ENCODE results near the gene RELN. TPM values are rescaled to one million over a fixed set of nuclear protein-coding genes. Genes with fewer than 3 reads are reported as not detected.

The RELN gene
- total RNA-seq, 2 experiments from 2014 or later = not detected

DNA sequence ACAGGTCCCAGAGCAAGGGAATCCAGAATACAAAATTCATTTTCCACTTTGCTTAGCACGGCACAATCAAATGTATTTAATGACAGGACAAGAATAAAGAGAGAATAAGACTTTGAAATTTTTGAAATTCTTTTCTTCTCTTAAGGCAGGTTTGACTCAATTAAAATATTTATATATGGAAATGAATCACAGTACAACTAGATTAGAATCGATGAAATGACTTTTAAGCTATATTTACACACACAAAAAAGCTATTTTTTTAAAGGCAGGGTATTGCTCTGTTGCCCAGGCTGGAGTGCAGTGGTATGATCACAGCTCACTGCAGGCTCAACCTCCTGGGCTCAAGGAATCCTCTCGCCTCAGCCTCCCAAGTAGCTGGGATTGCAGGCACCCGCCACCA is 278.0 kb downstream of the RELN start:
- H3K4me3 Mint-ChIP-seq = no peak overlapping the region
- no peak for DNase-seq
- no peaks in the 10 kb centered on the region for H3K9me3 Mint-ChIP-seq
- no peaks in the 10 kb centered on the region for H3K4me1 Mint-ChIP-seq
- POLR2A ChIA-PET = no interaction called here
- CTCF ChIA-PET = no interaction called here
- no peaks in the 10 kb centered on the region for H3K27me3 Mint-ChIP-seq
- no peaks in the 10 kb centered on the region for H3K36me3 Mint-ChIP-seq (ENCODE audit: low read depth)
- H3K27ac Mint-ChIP-seq = no peak overlapping the region

DNA sequence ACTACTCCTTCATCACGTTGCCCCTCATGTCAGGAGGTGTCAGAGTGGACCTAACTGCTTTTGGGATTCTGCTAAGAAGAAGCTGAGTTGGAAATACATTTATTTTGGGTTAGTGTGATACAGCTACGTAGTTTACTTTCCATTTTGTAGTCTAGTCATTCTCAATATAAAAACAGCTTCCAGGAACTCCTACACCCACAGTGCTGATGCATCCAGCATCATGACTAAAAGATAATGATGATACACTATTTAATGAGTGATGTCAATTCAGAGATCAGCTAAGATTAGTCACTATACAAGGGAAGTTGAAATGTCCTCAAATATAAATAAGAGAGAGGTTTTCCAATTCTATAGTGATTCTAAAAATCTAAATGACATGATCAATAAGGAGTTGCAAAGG is 279.2 kb downstream of the RELN start:
- Mint-ChIP-seq H3K9me3 (no peaks in the 10 kb centered on the region), H3K4me3 (no peak overlapping the region), H3K27me3 (no peaks in the 10 kb centered on the region), H3K27ac (no peak overlapping the region), H3K4me1 (no peaks in the 10 kb centered on the region), H3K36me3 (ENCODE audit: low read depth) (no peaks in the 10 kb centered on the region)
- CTCF ChIA-PET = no interaction called here
- DNase-seq = no peak
- POLR2A ChIA-PET = no interaction called here

DNA sequence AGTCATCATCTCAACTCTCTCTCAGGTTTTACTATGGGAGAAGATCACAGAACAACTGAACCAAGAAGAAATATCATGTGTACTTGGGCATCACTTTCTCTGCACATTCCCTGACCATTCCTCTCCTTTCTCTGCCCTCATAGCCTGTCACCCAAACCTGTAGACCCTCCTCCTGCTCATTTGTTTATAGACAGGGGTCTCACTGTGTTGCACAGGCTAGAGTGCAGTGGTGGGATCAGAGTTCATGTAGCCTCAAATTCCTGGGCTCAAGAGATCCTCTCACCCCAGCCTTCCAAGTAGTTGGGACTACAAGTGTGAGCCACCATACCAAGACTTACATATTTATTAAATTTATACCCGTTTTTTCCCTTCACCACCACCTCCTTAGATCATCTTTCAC is 282.7 kb downstream of the RELN start:
- POLR2A ChIA-PET = no interaction called here
- Mint-ChIP-seq H3K27me3 (no peaks in the 10 kb centered on the region), H3K4me3 (no peak overlapping the region), H3K36me3 (ENCODE audit: low read depth) (no peaks in the 10 kb centered on the region), H3K9me3 (no peaks in the 10 kb centered on the region), H3K27ac (no peak overlapping the region), H3K4me1 (no peaks in the 10 kb centered on the region)
- CTCF ChIA-PET = no interaction called here
- DNase-seq = no peak

DNA sequence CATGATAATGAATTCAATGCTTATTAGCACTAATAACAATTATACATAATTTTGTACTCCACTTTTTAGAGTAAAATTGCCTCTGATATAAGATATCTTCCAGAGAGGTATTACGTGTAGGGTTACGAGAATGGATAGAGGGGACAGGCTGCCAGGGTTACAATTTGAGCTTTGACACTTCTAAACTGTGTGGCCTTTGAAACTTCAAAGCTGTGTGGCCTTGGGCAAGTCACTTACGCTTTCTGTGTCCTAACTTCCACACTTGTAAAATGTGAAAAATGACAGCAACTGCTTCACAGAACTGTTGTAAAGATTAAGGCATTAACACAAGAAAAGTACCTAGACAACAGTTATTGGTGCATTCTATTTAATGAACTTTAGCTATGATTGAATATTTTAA is 283.9 kb downstream of the RELN start:
- H3K4me1 Mint-ChIP-seq = no peaks in the 10 kb centered on the region
- ChIA-PET CTCF (no interaction called here), POLR2A (no interaction called here)
- no peak overlapping the region for H3K4me3 Mint-ChIP-seq
- H3K9me3 Mint-ChIP-seq = no peaks in the 10 kb centered on the region
- H3K27ac Mint-ChIP-seq = no peak overlapping the region
- no peaks in the 10 kb centered on the region for H3K36me3 Mint-ChIP-seq (ENCODE audit: low read depth)
- DNase-seq = no peak
- H3K27me3 Mint-ChIP-seq = peaks cover under 1% of the 10 kb centered on the region

DNA sequence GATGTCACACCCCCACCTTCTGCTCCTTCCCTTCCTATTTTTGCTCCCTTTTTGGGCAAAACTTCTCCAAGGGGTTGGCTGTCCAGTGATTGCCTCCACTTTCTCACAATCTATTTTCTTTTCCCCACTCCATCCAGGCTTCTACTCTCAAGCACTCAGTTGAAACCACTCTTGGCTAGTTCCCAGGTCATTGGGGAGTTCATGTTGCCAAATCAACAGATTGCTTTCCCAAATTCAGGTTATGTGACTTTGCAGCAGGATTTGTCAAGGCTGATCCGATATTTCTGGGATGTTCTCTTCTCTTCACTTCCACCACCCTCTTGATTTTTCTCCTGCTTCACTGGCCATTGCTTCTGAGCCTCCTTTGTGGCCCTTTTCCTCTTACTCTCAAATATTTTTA is 284.8 kb downstream of the RELN start:
- no peak overlapping the region for H3K4me3 Mint-ChIP-seq
- DNase-seq = no peak
- peaks cover 4% of the 10 kb centered on the region for H3K27me3 Mint-ChIP-seq
- no peaks in the 10 kb centered on the region for H3K4me1 Mint-ChIP-seq
- ChIA-PET CTCF (no interaction called here), POLR2A (no interaction called here)
- H3K9me3 Mint-ChIP-seq = no peaks in the 10 kb centered on the region
- no peaks in the 10 kb centered on the region for H3K36me3 Mint-ChIP-seq (ENCODE audit: low read depth)
- H3K27ac Mint-ChIP-seq = no peak overlapping the region

DNA sequence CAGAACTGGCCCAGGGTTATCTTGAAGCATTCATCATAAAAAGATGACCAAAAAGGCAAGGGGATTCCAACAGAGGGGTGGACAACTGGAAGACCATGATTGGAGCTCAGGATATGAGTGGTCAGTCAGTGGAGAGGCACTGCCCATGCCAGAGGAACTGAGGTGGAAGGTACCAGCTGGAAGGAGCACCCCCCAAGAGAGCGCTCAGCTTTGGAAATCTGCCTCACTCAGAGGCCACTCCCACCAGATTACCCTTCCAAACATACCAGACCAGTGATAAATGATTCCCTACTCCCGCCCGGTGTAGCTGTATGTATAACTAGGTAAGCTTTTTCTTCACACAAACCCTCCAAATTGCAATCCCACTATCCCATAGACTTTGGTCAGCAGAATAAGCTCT is 286.5 kb downstream of the RELN start:
- Mint-ChIP-seq H3K4me3 (no peak overlapping the region), H3K27ac (no peak overlapping the region), H3K27me3 (peaks cover 4% of the 10 kb centered on the region), H3K4me1 (no peaks in the 10 kb centered on the region), H3K9me3 (no peaks in the 10 kb centered on the region), H3K36me3 (ENCODE audit: low read depth) (no peaks in the 10 kb centered on the region)
- ChIA-PET POLR2A (no interaction called here), CTCF (no interaction called here)
- no peak for DNase-seq

DNA sequence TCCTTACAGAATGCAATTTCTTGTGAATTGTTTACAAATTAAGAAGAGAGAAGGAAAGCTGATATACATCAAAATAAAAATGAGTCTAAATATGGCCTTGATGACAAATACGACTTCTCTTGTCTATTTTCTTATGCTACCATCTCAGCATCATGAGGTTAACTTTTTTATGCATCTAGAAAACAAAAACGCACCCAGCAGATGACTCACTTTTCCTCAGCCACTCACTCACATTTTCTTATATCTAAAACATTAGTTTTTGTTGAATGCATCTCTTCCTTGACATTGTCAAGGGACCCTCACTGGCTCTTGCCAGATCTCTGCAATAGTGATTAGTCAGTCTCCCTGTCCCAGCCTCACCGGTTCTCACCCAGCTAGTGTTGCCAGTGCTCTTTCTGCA is 287.0 kb downstream of the RELN start:
- no peak for DNase-seq
- no peaks in the 10 kb centered on the region for H3K9me3 Mint-ChIP-seq
- CTCF ChIA-PET = no interaction called here
- H3K4me3 Mint-ChIP-seq = no peak overlapping the region
- H3K4me1 Mint-ChIP-seq = no peaks in the 10 kb centered on the region
- no peak overlapping the region for H3K27ac Mint-ChIP-seq
- peaks cover 4% of the 10 kb centered on the region for H3K27me3 Mint-ChIP-seq
- no peaks in the 10 kb centered on the region for H3K36me3 Mint-ChIP-seq (ENCODE audit: low read depth)
- POLR2A ChIA-PET = no interaction called here

DNA sequence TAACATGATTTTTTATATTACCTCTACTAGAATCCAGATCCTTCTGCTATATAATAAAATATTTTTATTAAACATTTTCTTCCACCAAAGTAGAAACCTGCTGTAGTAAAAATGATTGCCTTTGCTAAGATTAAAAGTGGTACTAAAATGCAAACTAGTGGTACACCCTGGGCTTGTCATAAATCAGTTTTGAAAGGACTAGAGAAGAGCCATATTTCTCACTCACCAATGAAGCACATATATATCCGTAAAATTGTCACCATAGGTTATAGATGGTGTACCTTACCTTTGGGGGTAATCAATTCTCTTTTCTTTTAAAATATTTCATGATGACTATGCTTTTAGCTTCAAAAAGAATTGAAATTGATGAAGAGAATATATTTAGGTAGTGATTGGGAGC is 290.4 kb downstream of the RELN start:
- Mint-ChIP-seq H3K4me1 (no peaks in the 10 kb centered on the region), H3K36me3 (ENCODE audit: low read depth) (no peaks in the 10 kb centered on the region), H3K27ac (no peak overlapping the region), H3K9me3 (no peaks in the 10 kb centered on the region), H3K4me3 (no peak overlapping the region), H3K27me3 (peaks cover 4% of the 10 kb centered on the region)
- POLR2A ChIA-PET = no interaction called here
- DNase-seq = no peak
- CTCF ChIA-PET = no interaction called here

DNA sequence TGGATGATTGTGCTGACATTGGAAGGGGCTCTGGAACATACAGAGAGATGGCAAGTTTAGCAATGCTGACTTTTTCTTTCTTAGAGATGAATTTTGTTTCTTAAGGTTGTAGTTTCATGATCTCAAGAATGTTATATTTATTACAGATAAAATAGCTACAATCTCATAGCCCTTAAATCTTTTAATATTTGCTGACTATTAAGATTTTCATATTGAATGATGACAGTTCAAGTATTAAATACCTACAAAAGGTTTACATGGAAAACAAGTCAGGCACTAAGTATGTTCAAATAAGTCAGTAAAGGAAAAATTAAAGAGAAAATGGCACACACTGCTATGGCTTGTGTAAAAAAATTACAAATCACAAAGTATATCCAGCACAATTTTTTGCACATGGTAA is 291.4 kb downstream of the RELN start:
- POLR2A ChIA-PET = interaction anchor here (0.5 kb wide), 1 partner anchor 10 kb away, joined by 3 read pairs; no protein-coding TSS in a partner anchor
- Mint-ChIP-seq H3K36me3 (ENCODE audit: low read depth) (no peaks in the 10 kb centered on the region), H3K27ac (no peak overlapping the region), H3K9me3 (no peaks in the 10 kb centered on the region), H3K4me3 (no peak overlapping the region), H3K27me3 (peaks cover 4% of the 10 kb centered on the region), H3K4me1 (no peaks in the 10 kb centered on the region)
- no peak for DNase-seq
- CTCF ChIA-PET = no interaction called here

DNA sequence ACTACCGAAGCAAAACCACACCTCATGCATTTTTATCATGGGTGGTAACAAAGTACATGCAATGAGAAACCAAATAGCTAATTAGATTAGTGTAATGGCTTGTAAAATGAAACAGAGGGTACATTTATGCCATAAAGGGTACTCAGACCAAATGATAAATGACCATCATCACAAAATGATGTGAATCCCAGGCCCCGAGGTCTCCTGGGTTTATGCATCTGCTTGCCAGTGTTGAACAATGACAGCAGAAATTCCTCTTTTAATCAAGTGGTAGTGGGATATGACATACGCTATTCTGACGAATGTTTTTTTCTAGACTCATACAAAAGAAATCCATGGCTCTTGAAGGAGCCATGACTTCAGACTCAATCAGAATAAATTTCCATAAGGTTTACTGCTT is 293.9 kb downstream of the RELN start:
- no peaks in the 10 kb centered on the region for H3K4me1 Mint-ChIP-seq
- ChIA-PET CTCF (no interaction called here), POLR2A (no interaction called here)
- DNase-seq = no peak
- peaks cover 3% of the 10 kb centered on the region for H3K27me3 Mint-ChIP-seq
- H3K27ac Mint-ChIP-seq = no peak overlapping the region
- no peaks in the 10 kb centered on the region for H3K36me3 Mint-ChIP-seq (ENCODE audit: low read depth)
- H3K4me3 Mint-ChIP-seq = no peak overlapping the region
- no peaks in the 10 kb centered on the region for H3K9me3 Mint-ChIP-seq

DNA sequence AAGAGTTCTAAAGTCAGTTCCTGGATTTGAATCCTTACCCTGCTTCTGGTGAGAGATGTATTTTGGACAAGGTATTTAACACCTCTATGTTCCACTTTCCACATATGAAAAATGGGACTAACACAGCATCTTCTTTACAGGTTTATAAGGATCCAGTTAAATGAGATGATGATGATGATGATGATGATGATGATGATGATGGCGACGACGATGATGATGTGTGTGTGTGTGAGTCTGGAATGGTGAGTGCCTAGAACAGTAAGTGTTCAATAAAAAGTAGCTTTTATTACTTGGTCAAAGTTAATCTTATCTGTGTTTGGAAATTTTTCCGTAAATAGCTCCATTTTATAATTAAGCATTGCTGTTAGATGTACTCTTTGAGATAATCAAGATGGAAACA is 295.2 kb downstream of the RELN start:
- Mint-ChIP-seq H3K27me3 (no peaks in the 10 kb centered on the region), H3K4me1 (no peaks in the 10 kb centered on the region), H3K36me3 (ENCODE audit: low read depth) (no peaks in the 10 kb centered on the region), H3K27ac (no peak overlapping the region), H3K9me3 (no peaks in the 10 kb centered on the region), H3K4me3 (no peak overlapping the region)
- ChIA-PET POLR2A (no interaction called here), CTCF (no interaction called here)
- DNase-seq = no peak

DNA sequence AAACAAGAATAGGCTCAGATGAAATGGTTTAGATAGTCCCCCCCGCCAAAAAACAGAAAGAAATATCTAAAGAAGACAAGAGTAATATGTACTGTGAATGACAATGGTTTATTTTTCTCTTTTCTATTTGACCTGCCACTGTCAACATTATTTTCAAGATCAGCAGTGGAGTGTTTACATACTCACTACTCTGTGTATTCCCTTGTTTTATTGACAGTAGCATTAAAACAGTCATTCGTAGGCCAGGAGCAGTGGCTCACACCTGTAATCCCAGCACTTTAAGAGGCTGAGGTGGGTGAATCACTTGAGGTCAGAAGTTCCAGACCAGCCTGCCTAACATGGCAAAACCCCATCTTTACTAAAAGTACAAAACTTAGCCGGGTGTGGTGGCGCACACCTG is 298.2 kb downstream of the RELN start:
- no peak overlapping the region for H3K27ac Mint-ChIP-seq
- ChIA-PET POLR2A (no interaction called here), CTCF (no interaction called here)
- no peak overlapping the region for H3K4me3 Mint-ChIP-seq
- H3K27me3 Mint-ChIP-seq = no peaks in the 10 kb centered on the region
- no peak for DNase-seq
- no peaks in the 10 kb centered on the region for H3K36me3 Mint-ChIP-seq (ENCODE audit: low read depth)
- H3K9me3 Mint-ChIP-seq = no peaks in the 10 kb centered on the region
- H3K4me1 Mint-ChIP-seq = no peaks in the 10 kb centered on the region

DNA sequence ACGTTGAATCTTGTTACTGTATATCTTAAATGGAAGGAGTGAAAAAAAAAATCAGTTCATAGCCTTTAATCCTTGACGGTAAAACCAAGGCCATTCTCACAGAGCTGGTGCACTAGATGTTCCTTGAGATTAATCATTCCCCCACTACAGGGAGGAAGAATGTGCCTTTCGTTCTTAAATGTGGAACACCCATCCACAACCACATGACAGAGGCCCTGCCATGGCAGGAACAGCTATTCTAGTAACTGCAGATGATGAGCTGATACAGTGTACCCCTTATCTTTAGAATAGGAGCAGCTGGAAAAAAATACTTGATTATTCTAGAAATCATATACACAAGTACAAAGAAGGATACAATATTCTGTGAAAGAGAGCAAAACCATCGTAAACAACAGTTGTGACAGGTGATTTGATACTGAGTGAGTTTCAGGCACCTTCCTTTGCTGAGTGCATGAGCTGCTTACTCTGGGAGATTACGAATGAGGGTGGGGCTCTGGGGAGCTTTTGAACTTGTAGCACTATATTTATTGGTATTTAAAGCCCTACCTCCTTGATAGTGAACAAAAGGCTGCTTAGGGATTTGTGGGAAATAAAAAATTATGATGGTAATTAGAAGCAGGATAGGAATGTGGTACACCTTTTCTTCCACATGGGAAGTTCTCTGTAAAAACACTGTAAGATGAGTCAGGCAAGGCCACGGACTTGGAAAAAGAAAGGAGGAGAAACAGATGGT is 299.1 kb downstream of the RELN start:
- no peak for DNase-seq
- Mint-ChIP-seq H3K9me3 (no peaks in the 10 kb centered on the region), H3K4me3 (no peak overlapping the region), H3K27ac (no peak overlapping the region), H3K36me3 (ENCODE audit: low read depth) (no peaks in the 10 kb centered on the region), H3K27me3 (peaks cover 1% of the 10 kb centered on the region), H3K4me1 (no peaks in the 10 kb centered on the region)
- POLR2A ChIA-PET = no interaction called here
- CTCF ChIA-PET = no interaction called here

DNA sequence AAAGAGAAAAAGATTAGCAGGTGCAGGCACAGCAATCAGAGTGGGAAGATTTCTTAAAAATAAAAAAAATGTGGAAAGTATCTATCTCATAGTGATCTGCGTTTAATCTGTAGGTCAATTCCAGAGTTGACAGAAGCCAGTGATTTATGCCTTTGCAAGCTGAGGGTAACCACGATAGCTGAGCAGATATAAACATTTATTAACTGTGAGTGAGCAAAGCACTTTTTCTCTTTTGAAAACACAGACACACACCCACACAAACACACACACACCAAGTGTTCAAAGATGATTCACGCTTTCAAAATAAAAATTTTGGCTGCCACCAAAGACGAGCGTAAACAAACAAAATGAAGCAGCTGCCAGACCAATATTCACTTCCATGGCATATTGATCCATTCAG is 300.2 kb downstream of the RELN start:
- H3K9me3 Mint-ChIP-seq = no peaks in the 10 kb centered on the region
- H3K36me3 Mint-ChIP-seq (ENCODE audit: low read depth) = no peaks in the 10 kb centered on the region
- no peak for DNase-seq
- POLR2A ChIA-PET = no interaction called here
- no peak overlapping the region for H3K27ac Mint-ChIP-seq
- peaks cover 1% of the 10 kb centered on the region for H3K27me3 Mint-ChIP-seq
- H3K4me3 Mint-ChIP-seq = no peak overlapping the region
- CTCF ChIA-PET = no interaction called here
- H3K4me1 Mint-ChIP-seq = no peaks in the 10 kb centered on the region

DNA sequence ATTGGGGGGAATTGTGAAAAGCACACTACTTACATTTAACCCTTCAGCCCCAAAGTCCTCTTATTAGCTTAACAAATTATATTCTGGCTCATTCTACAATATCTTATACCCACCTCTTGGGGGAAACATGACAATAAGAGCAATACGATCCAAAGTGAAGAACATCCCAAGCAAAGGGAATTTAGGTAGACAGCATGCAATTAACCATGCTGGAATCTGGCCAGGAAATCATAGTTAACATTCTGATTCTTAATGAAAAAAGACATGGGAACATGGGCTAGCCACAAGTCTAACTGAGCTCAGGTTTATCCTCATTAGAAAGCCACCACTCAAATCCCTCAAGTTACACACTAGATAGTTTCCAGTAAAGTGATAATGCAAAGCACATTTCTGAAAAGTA is 301.5 kb downstream of the RELN start:
- no peak for DNase-seq
- no peak overlapping the region for H3K27ac Mint-ChIP-seq
- H3K4me1 Mint-ChIP-seq = no peaks in the 10 kb centered on the region
- no peaks in the 10 kb centered on the region for H3K36me3 Mint-ChIP-seq (ENCODE audit: low read depth)
- H3K4me3 Mint-ChIP-seq = no peak overlapping the region
- peaks cover 1% of the 10 kb centered on the region for H3K27me3 Mint-ChIP-seq
- CTCF ChIA-PET = no interaction called here
- POLR2A ChIA-PET = interaction anchor here (0.6 kb wide), 1 partner anchor 10 kb away, joined by 3 read pairs; no protein-coding TSS in a partner anchor
- H3K9me3 Mint-ChIP-seq = no peaks in the 10 kb centered on the region

Data from activated CD4-positive, alpha-beta memory T cell treated with anti-CD3 and anti-CD28 coated beads, Interleukin-2, amount 10 ng/mL, durations not matched to agents 7 days and 5 days (primary cell).